WI38 (cell line): Measurements from ENCODE around the gene PCNX3.

ENCODE experiments used
- H3K4me3 ChIP-seq: 2 replicates; pipeline ENCODE4 v1.5.1; 2011; ENCODE audit warnings: low read depth, mild to moderate bottlenecking, control low read depth, low read length
- TF ChIP-seq, protein P1 (sequence below): IDR thresholded peaks from 2 replicates; pipeline ENCODE4 v1.5.1; 2012; ENCODE audit warnings: low read depth, mild to moderate bottlenecking, control low read depth, low read length

The PCNX3 gene

DNA sequence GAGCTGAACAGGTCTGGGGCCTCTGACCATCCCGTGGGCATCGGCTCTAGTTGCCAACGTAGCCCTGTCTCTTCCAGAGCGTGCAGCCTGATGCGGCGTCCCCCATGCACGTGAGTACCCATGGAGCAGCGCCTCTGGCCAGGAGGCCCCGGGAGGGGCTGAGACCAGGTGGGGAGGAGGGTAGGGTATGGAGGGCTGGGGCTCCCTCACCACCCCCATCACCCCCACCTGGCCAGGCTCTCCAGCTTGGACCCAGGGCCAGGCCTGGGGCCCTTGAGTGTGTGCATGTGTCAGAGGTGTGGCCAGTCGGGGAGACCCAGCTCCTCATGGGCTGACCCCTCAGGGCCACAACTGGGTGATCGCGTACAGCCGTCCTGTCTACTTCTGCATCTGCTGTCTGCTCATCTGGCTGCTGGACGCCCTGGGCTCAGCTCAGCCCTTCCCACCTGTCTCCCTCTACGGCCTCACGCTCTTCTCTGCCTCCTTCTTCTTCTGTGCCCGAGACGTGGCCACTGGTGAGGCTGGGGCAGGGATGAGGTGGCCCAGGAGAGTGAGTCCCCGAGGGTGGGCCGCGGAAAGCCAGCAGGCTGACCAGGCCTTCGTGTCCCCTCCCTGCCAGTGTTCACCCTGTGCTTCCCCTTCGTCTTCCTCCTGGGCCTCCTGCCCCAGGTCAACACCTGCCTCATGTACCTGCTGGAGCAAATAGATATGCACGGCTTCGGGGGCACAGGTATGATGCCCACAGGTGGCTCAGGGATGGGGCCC lies 8.5 kb downstream of the PCNX3 start:
- TF ChIP-seq, protein P1, sequence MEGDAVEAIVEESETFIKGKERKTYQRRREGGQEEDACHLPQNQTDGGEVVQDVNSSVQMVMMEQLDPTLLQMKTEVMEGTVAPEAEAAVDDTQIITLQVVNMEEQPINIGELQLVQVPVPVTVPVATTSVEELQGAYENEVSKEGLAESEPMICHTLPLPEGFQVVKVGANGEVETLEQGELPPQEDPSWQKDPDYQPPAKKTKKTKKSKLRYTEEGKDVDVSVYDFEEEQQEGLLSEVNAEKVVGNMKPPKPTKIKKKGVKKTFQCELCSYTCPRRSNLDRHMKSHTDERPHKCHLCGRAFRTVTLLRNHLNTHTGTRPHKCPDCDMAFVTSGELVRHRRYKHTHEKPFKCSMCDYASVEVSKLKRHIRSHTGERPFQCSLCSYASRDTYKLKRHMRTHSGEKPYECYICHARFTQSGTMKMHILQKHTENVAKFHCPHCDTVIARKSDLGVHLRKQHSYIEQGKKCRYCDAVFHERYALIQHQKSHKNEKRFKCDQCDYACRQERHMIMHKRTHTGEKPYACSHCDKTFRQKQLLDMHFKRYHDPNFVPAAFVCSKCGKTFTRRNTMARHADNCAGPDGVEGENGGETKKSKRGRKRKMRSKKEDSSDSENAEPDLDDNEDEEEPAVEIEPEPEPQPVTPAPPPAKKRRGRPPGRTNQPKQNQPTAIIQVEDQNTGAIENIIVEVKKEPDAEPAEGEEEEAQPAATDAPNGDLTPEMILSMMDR, result no peak
- no peak overlapping the region for H3K4me3 ChIP-seq

- TF ChIP-seq, protein P1, result no peak
These were observed 9.5 kb downstream of the PCNX3 start for GRCh38 chr11:65624931-65625627.

GRCh38 chr11:65625628-65626342 lies 10.2 kb downstream of the PCNX3 start:
- TF ChIP-seq, protein P1, result 0 out of 2 replicates have a peak, but pooled peaks have one; percentile 26
- H3K4me3 ChIP-seq, result no peak overlapping the region

More at GRCh38 chr11:65624931-65625627, 9.5 kb downstream of the PCNX3 start:
- H3K4me3 ChIP-seq, result no peak overlapping the region

DNA sequence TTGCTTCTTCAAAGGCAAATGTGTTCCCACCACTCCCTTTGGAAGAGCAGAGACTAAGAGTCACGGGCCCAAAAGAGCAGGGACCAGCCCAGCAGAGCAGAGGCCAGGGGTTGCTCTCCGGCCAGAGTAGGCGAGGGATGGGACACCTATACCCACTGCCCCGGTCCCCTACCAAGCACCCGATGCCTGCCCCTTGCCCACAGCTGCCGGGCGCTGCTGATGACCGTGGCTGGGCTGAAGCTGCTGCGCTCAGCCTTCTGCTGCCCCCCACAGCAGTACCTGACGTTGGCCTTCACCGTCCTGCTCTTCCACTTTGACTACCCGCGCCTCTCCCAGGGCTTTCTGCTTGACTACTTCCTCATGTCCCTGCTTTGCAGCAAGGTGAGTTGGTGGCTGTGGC lies 11.6 kb downstream of the PCNX3 start:
- TF ChIP-seq, protein P1, result no peak
- no peak overlapping the region for H3K4me3 ChIP-seq

DNA sequence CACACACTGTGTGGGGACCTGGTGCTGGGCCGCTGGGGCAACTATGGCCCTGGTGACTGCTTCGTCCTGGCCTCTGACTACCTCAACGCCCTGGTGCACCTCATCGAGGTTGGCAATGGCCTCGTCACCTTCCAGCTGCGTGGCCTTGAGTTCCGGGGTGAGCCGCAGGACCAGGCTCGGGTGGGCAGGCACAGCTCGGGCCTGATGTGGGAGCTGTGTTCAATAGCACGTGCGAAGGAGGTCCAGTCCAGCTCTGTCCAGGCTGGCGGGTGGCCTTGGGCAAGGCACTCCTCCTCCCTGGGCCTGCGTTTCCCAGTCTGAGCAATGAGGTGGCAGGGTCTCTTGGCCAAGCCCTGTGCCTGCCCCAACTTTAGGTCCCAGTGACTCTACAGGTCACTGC lies 14.0 kb downstream of the PCNX3 start:
- no peak overlapping the region for H3K4me3 ChIP-seq
- TF ChIP-seq, protein P1, result no peak

- TF ChIP-seq, protein P1, result no peak
These were observed 14.6 kb downstream of the PCNX3 start for GRCh38 chr11:65630215-65630614.

More at GRCh38 chr11:65630215-65630614, 14.6 kb downstream of the PCNX3 start:
- H3K4me3 ChIP-seq, result no peak overlapping the region
